OCI-LY1 (cell line): ENCODE measurements around the gene DENND1B.

ENCODE experiments used
- H2AFZ ChIP-seq: fragments of 200-600 bp; sonication (generic), shearing (Covaris generic); 2 replicates; pipeline ENCODE4 v1.6.0; 2014; ENCODE audit warnings: antibody characterized with exemption, mild to moderate bottlenecking, low read length
- H3F3A ChIP-seq: fragments of 200-600 bp; sonication (generic), shearing (Covaris generic); 2 replicates; pipeline ENCODE4 v1.6.0; 2014; ENCODE audit warnings: mild to moderate bottlenecking, antibody characterized with exemption, low read length, moderate library complexity; ENCODE audit not compliant: insufficient read depth
- H3K27ac ChIP-seq: fragments of 200-600 bp; sonication (generic); 2 replicates; pipeline ENCODE4 v1.5.1; 2014; ENCODE audit warnings: low read length, mixed run types, mild to moderate bottlenecking, low read depth; ENCODE audit not compliant: poor library complexity, severe bottlenecking
- H3K27me3 ChIP-seq: fragments of 200-600 bp; sonication (generic); 2 replicates; pipeline ENCODE4 v1.6.0; 2014; ENCODE audit warnings: antibody characterized with exemption, mild to moderate bottlenecking, low read length, moderate library complexity; ENCODE audit not compliant: insufficient read depth
- H3K36me3 ChIP-seq: fragments of 200-600 bp; sonication (generic); 2 replicates; pipeline ENCODE4 v1.6.1; 2014; ENCODE audit warnings: mild to moderate bottlenecking, antibody characterized with exemption, low read length, moderate library complexity, mixed read lengths; ENCODE audit not compliant: insufficient read depth
- H3K4me1 ChIP-seq: fragments of 200-600 bp; sonication (generic); 2 replicates; pipeline ENCODE4 v1.5.1; 2014; ENCODE audit warnings: mild to moderate bottlenecking, low read length, moderate library complexity; ENCODE audit not compliant: insufficient read depth, severe bottlenecking
- H3K4me2 ChIP-seq: fragments of 200-600 bp; sonication (generic), shearing (Covaris generic); 2 replicates; pipeline ENCODE4 v1.6.1; 2014; ENCODE audit warnings: low read length
- H3K4me3 ChIP-seq: fragments of 200-600 bp; sonication (generic); 2 replicates; pipeline ENCODE4 v1.5.1; 2014; ENCODE audit warnings: low read length, low read depth, mild to moderate bottlenecking, mixed read lengths; ENCODE audit not compliant: poor library complexity, severe bottlenecking
- H3K79me2 ChIP-seq: fragments of 200-600 bp; shearing (Covaris generic); 2 replicates; pipeline ENCODE4 v1.6.1; 2016; ENCODE audit warnings: mixed run types, low read length, mixed read lengths; ENCODE audit not compliant: insufficient read depth
- H3K9ac ChIP-seq: fragments of 200-600 bp; sonication (generic), shearing (Covaris generic); 2 replicates; pipeline ENCODE4 v1.6.1; 2014; ENCODE audit warnings: mild to moderate bottlenecking, low read length, mixed read lengths
- H3K9me2 ChIP-seq: fragments of 200-600 bp; sonication (generic), shearing (Covaris generic); 2 replicates; pipeline ENCODE4 v1.6.1; 2014; ENCODE audit warnings: low read depth, mild to moderate bottlenecking, low read length, mixed read lengths
- H3K9me3 ChIP-seq: fragments of 200-600 bp; shearing (Covaris generic); 2 replicates; pipeline ENCODE4 v1.6.1; 2014; ENCODE audit warnings: low read length, mixed read lengths
- H4K20me1 ChIP-seq: fragments of 200-600 bp; sonication (generic), shearing (Covaris generic); 2 replicates; pipeline ENCODE4 v1.6.0; 2016; ENCODE audit warnings: mild to moderate bottlenecking, low read length; ENCODE audit not compliant: insufficient read depth
- EZH2 ChIP-seq: fragments of 200-600 bp; sonication (generic), shearing (Covaris generic); IDR thresholded peaks from 2 replicates; pipeline ENCODE4 v1.8.0; 2017; ENCODE audit warnings: borderline replicate concordance, mixed run types, mild to moderate bottlenecking, antibody characterized with exemption, low read length, moderate library complexity, mixed read lengths
- TF ChIP-seq, protein P1 (sequence below): fragments of 200-600 bp; sonication (generic), shearing (Covaris generic); IDR thresholded peaks from 2 replicates; pipeline ENCODE4 v1.5.1; 2017; ENCODE audit warnings: mild to moderate bottlenecking, antibody characterized with exemption, low read length, moderate library complexity, mixed read lengths

Gene DENND1B

DNA sequence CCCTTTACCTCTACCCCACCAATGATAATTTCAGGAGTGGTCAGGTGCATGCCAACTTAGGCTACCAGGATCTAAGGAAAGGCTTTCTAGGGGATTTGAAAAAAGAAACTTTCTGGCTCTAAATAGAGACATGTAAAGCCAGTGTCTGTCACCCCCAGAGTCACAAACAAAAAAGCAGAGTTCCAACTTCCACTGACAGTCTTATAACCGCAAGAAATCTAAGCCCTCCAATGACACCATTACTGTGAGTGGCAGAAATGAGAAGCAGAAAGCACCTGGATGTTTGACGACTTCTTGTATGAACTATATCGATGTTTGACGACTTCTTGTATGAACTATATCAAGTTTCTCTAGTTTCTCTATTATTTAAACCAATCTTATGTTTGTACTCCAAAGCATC is 6.0 kb downstream of the DENND1B start:
- H3K27ac ChIP-seq, result no peak overlapping the region
- H3K4me3 ChIP-seq, result no peak overlapping the region
- H3K27me3 ChIP-seq, result no peaks in the 10 kb centered on the region
- H3K9me3 ChIP-seq, result no peaks in the 10 kb centered on the region
- no peak overlapping the region for H3K4me2 ChIP-seq
- H3F3A ChIP-seq, result no peaks in the 10 kb centered on the region
- H3K9ac ChIP-seq, result no peak overlapping the region
- peaks cover 10% of the 10 kb centered on the region; the same call in 1 of the 2 replicates for H3K36me3 ChIP-seq
- no peaks in the 10 kb centered on the region for H3K9me2 ChIP-seq
- peaks cover 52% of the 10 kb centered on the region for H3K79me2 ChIP-seq
- no peak overlapping the region for H2AFZ ChIP-seq
- TF ChIP-seq, protein P1, sequence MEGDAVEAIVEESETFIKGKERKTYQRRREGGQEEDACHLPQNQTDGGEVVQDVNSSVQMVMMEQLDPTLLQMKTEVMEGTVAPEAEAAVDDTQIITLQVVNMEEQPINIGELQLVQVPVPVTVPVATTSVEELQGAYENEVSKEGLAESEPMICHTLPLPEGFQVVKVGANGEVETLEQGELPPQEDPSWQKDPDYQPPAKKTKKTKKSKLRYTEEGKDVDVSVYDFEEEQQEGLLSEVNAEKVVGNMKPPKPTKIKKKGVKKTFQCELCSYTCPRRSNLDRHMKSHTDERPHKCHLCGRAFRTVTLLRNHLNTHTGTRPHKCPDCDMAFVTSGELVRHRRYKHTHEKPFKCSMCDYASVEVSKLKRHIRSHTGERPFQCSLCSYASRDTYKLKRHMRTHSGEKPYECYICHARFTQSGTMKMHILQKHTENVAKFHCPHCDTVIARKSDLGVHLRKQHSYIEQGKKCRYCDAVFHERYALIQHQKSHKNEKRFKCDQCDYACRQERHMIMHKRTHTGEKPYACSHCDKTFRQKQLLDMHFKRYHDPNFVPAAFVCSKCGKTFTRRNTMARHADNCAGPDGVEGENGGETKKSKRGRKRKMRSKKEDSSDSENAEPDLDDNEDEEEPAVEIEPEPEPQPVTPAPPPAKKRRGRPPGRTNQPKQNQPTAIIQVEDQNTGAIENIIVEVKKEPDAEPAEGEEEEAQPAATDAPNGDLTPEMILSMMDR, result no peak
- TF ChIP-seq EZH2, result no peak
- no peaks in the 10 kb centered on the region for H4K20me1 ChIP-seq
- H3K4me1 ChIP-seq, result peaks cover 28% of the 10 kb centered on the region

DNA sequence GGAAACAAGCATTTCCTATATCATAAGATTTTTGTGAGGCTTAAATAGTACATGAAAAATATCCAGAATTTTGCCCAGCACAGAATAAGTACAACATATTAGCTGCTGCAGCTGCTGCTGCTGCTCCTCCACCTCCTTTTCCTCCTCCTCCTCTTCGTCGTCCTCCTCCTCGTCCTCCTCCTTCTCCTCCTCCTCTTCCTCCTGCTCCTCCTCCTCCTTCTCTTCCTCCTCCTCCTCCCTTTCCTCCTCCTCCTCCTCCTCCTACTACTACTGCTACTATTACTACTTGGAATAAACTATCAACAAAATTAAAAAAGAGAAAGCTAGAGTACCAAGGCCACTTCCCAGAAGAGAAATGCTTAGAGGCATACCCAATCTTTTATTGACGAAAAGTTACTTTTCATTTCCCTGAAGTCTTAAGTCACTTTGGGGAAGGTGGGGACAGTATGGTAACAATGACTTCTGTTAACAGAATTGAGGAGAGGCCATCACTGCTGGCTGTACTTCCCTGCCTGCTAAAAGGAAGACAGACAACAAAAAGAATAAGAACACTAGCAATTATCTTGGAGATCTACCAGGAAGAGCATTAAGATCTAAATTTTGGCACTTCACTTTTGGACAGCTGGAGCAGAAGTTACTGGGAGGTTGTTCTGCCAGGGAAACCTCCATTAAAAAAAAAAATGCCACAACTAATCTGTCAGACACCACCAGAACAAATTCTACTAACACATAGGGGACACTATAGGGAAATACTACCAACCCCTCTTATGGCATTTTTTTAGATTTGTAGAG is 7.1 kb downstream of the DENND1B start:
- no peak overlapping the region for H3K27ac ChIP-seq

DNA sequence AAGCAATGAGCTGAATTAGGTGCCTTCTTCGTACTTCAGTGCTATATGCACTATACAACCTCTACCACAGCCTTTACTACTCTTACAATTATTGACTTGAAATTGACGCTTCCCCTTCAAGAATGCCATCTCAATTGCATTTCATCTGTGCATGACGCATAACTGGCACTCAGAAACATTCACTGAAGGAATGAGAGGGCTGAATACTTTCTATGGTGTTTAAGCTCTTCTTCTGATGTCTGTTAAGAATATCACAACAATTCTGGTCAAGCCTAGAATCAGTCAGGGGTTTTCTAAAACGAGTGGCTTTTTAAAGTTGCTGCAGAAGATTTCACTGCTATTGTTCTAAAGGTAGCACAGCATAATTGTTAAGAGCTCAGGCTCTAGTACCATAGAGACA is 11.5 kb downstream of the DENND1B start:
- Histone ChIP-seq H3K79me2 (peaks cover 13% of the 10 kb centered on the region; the same call in 1 of the 2 replicates), H3K9me3 (no peaks in the 10 kb centered on the region), H3K9me2 (no peaks in the 10 kb centered on the region), H3K27ac (peak overlapping the region; percentile 9), H3F3A (no peaks in the 10 kb centered on the region), H4K20me1 (no peaks in the 10 kb centered on the region), H3K4me1 (peaks cover 16% of the 10 kb centered on the region), H2AFZ (no peak overlapping the region), H3K36me3 (peaks cover 11% of the 10 kb centered on the region), H3K27me3 (no peaks in the 10 kb centered on the region), H3K4me3 (no peak overlapping the region), H3K9ac (no peak overlapping the region), H3K4me2 (no peak overlapping the region)
- TF ChIP-seq EZH2, result no peak
- TF ChIP-seq, protein P1, result no peak

More for the DNA sequence above, 7.1 kb downstream of the DENND1B start:
- H2AFZ ChIP-seq, result no peak overlapping the region
- no peaks in the 10 kb centered on the region for H4K20me1 ChIP-seq
- H3K4me3 ChIP-seq, result no peak overlapping the region
- no peaks in the 10 kb centered on the region for H3K9me2 ChIP-seq
- no peaks in the 10 kb centered on the region for H3K27me3 ChIP-seq
- no peak for TF ChIP-seq EZH2
- TF ChIP-seq, protein P1, result no peak
- no peak overlapping the region for H3K4me2 ChIP-seq
- peaks cover 18% of the 10 kb centered on the region for H3K4me1 ChIP-seq
- H3F3A ChIP-seq, result no peaks in the 10 kb centered on the region
- H3K36me3 ChIP-seq, result peaks cover 10% of the 10 kb centered on the region; the same call in 1 of the 2 replicates
- H3K9ac ChIP-seq, result no peak overlapping the region
- peaks cover 41% of the 10 kb centered on the region for H3K79me2 ChIP-seq
- no peaks in the 10 kb centered on the region for H3K9me3 ChIP-seq
